Daoy (cell line): ENCODE results near the gene WASL. TPM values are rescaled to one million over a fixed set of nuclear protein-coding genes. Genes with fewer than 3 reads are reported as not detected.
"Not testable (repeated sequence)": the region's sequence is repeated elsewhere in the genome, so short reads cannot be mapped to it uniquely, and the experiment has no call there.

Source experiments
- DNase-seq: peaks from one replicate; pipeline ENCODE4 v3.0.0-alpha.2; 2015; ENCODE audit warnings: low read depth
- total RNA-seq: library from RNA; depleted of rRNA; stranded (reverse); fragments of >200 nt; shearing (Covaris generic); gene quantifications from 2 replicates; pipeline ENCODE4 v1.2.3, GENCODE V29; 2014

WASL gene
- total RNA-seq, 1 experiment from 2014 or later = 11.0 TPM

DNA sequence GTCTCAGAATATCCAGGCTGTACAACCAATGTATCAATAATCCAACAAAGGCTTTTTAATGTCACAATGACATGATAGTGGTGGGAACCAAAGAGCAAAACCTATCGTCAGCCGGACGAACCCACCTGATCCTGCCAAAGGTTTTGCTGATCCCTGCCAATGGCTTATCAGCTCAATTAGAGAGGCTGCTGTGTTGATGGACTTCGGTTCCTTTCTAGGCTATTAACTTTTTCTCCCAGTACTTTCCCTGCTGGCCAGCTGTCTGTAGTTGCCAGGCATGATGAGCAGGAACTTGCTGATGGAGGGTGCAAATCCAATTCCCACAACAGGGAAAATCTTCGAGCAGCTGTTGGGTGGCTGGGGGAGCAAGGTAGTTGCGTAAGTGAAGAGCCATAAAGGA, 90.8 kb downstream of the WASL start:
- no peak for DNase-seq

GRCh38 chr7:123657304-123657685, 91.5 kb downstream of the WASL start:
- DNase-seq = no peak

DNA sequence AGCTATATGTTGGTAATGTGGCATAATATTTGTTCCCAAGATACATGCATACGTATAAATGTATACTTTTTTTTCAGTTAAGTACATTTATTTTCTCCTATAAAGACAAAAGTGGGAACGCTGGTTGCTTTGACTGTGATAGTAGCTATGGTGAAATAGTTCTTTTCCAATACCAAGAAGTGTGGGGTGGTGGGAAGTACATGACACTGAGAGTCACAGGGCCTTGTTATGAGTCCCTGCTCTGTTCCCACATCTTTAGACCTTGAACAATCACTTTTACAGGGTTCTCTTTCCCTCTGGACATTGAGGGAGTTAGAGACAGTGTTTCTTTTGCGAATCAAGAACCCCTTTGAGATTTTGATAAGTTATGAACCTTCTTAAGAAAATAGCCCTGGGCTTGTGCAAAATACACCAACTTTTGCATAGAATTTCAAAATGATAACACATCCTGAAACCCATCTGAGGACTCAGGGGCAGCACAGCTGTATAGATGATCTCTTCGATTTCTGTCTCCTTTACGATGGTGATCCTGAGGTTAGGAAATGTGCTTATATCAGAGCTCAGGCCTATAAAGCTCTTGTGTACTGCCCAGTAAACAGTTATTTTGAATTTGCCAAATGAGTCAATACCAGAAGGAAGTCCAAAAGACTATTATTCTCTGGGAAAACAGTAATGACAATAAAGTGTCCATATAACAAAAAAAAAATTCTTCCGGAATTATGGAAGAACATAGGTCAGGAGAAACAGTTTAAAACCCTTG, 92.1 kb downstream of the WASL start:
- no peak for DNase-seq

DNA sequence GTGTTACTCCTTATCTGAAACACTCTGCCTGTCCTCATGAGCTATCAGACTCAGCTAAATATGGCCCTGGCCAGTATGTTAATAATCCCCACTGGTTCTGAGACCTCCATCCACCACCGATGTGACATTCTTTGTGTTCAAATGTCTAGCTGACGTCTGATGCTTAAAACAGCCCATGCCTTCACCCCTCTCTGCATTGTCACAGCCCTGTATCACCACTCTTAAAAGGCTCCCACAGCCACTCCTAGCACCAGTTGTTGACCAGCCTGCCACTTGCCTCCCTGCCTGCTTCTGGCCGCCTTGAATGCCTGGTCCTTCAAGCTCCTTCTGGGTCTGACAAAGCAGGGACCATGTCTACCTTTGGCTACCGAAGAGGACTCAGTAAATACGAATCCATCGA, 93.2 kb downstream of the WASL start, which contains the start of gene LMOD2:
Gene LMOD2, plus strand, starts transcription at position 253 of the 400 bp plus-strand sequence. Its CDS starts 98 bp downstream, at position 351.
- no peak for DNase-seq

DNA sequence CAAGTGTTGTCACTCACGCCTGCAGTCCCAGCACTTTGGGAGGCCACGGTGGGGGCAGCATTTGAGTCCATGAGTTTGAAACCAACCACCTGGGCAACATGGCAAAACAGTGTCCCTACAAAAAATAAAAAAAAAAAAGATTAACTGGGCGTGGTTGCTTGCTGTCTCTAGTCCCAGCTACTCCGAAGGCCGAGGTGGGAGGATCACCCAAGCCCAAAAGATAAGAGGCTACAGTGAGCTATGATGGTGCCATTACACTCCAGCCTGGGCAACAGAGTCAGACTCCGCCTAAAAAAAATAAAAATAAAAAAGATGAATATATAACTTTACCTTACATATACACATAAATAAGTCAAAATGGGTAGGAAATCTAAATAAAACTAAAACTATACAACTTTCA, 95.6 kb downstream of the WASL start:
- no peak for DNase-seq

DNA sequence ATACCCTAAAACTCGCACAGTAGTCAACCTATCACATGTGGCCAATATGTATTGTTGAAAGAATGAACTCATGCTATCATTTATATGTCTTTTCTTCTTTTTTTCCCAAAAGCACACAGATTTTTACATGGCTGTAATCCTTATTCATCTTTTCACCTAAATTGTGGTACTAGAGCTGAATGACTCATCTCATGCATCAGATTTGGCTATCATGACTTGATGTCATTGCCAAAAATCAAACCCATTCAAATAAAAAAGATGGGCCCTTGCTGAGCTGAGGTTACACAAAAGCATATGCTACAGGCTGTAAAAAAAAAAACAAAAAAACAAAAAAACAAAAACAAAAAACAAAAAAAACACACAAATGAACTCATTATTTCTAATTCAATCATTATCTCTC, 96.4 kb downstream of the WASL start:
- no peak for DNase-seq

GRCh38 chr7:123650595-123650994, 98.2 kb downstream of the WASL start:
- no peak for DNase-seq

DNA sequence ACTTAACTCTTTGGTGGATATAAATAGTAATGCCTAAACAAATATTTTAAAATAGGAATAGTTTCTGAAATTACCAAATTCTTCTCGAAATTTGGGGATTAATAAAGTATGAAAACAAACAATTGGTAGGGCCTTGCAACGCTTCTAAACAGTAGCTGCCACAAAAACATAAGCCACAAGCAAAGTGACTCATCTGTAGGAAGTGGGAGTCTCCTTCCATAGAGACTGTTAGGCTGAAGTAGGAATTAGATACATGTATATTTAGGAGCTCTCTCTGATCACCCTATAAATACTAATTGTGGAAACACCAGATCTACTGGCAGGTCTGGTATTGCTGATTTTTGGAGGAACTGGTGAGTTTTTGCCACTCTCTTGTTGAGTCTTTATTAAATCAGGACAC, 98.8 kb downstream of the WASL start:
- DNase-seq = peak; percentile 48

- DNase-seq = no peak
Observed at GRCh38 chr7:123647106-123647730, 101.6 kb downstream of the WASL start.

DNA sequence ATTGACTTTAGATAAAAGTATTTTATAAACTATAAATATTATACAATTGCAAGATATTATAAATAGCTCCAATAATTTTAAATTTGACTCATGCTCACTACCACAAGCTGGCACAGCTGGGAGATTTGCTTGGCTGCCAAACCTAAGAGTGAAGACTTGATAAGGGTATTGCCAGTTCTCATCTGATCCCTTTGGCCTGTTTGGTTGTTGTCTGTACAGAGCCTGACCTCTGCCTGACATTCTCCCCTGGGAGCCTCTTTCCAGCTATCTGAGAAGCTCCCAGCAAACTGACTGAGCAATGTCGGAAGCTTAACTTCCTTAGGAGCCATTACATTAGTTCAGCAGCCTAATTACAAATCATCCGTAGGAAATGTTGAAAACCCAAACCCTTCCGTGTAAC, 103.3 kb downstream of the WASL start:
- no peak for DNase-seq

GRCh38 chr7:123643495-123644441, 105.0 kb downstream of the WASL start:
- DNase-seq = peak; percentile 88

GRCh38 chr7:123641901-123642300, 106.9 kb downstream of the WASL start:
- no peak for DNase-seq

DNA sequence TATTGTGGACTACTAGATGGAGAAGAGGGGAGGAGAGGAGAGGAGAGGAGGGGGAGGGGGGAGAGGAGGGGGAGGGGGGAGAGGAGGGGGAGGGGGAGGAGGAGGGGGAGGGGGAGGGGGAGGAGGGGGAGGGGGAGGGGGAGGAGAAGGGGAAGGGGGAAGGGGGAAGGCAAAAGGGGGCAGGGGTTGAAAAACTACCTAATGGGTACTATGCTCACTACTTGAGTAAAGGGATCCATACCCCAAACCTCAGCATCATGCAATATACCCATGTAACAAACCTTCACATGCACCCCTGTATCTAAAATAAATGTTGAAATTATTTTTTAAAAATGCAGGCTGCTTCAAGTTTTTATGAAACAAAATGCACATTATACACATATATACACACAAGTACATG, 108.2 kb downstream of the WASL start:
- DNase-seq = no peak

- no peak for DNase-seq
Observed at GRCh38 chr7:123639631-123640030, 109.2 kb downstream of the WASL start.

GRCh38 chr7:123637878-123638277, 110.9 kb downstream of the WASL start:
- DNase-seq = no peak

DNA sequence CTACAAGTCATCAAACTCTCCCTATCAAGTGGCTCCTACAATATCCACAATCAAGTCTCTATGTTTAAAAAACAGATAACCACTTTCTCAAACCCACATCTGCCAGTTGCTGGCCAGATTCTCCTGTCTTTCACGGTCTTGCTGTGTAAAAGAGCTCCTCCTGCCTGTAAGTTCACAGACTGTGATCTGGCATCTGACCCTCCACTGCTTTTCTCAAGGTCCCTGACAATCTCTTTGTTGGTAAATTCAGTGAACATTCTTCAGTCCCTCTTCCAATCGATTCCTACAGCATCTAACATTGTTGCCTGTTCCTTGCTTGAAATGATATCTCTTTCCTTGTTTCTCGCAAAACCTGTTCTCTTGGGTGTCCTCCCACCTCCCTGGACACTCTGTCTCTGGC, 111.6 kb downstream of the WASL start:
- DNase-seq = no peak

- peak; percentile 44 for DNase-seq
Observed at GRCh38 chr7:123635551-123636359, 113.0 kb downstream of the WASL start.

DNA sequence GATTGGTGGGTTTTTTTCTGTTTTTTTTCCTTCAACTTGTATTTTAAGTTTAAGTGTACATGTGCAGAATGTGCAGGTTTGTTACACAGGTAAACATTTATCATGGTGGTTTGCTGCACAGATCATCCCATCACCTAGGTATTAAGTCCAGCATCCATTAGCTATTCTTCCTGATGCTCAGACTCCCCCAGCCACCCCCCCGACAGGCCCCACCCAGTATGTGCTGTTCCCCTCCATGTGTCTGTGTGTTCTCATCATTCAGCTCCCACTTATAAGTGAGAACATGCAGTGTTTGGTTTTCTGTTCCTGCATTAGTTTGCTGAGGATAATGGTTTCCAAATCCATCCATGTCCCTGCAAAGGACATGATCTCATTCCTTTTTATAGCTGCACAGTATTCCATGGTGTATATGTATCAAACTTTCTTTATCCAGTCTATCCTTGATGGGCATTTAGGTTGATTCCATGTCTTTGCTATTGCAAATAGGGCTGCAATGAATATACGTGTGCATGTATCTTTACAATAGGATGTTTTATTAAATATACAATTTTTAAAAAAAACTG, 114.7 kb downstream of the WASL start:
- not testable (repeated sequence) for DNase-seq

DNA sequence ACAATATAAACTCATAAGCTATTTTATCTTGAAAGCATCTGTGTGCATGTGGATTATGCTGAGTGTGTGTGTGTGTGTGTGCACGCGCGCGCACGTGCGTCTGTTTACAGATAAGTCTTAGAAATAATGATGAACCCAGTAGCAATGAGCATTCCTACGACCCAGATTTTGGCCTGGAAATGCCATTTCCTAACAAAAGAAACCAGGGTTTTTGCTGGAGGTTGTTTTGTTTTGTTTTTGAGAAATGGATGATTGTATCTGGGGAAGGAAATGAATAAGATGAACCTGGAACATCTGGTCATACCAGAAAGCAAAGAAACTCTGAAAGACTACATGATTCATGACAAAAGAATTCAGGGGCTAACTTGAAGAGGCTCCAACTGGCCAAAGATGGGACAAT, 115.2 kb downstream of the WASL start:
- peak; percentile 53 for DNase-seq

DNA sequence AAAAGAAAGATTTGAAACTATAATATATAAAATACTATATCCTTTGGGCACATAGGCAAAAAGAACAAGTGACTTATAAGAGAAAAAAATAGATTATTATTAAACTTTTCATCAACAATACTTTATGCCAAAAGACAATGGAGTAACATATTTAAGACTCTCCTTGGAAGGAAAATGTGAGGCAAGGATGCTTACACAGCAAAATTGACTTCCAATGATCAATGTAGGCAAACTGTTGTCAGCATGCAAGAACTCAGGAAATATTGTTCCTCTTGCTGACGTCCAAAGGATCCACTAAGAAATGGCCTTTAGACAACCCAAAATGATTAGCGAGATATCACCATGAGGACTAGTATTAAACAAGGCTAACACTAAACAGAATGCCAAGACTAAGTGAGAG, 116.0 kb downstream of the WASL start:
- DNase-seq = no peak
